Measurements from ENCODE around the gene XRCC2.

The XRCC2 gene

GRCh38 chr7:152677808-152678670, 2.1 kb upstream of the XRCC2 start:
- DNase-seq (ENCODE audit: low read depth), result no peak
- TF ChIP-seq MAX (IDR thresholded peaks at IDR 0.05; ENCODE audit: low read depth, low read length), result no peak
- TF ChIP-seq POLR2A (IDR thresholded peaks at IDR 0.05; ENCODE audit: extremely low read depth, insufficient read length), result no peak
- no peak for TF ChIP-seq MYC (IDR thresholded peaks at IDR 0.05; ENCODE audit: low read depth, low read length)
- no peak for TF ChIP-seq CTCF (IDR thresholded peaks at IDR 0.05; ENCODE audit: low read depth, low read length)
- H3K4me3 ChIP-seq (ENCODE audit: low read depth, low read length), result no peak overlapping the region

GRCh38 chr7:152674860-152675758, 832 bp downstream of the XRCC2 start:
- TF ChIP-seq CTCF (IDR thresholded peaks at IDR 0.05; ENCODE audit: low read depth, low read length) (no peak), MYC (IDR thresholded peaks at IDR 0.05; ENCODE audit: low read depth, low read length) (peak; percentile 77), POLR2A (IDR thresholded peaks at IDR 0.05; ENCODE audit: extremely low read depth, insufficient read length) (no peak), MAX (IDR thresholded peaks at IDR 0.05; ENCODE audit: low read depth, low read length) (peak; percentile 94)
- peak; percentile 70 for DNase-seq (ENCODE audit: low read depth)
- H3K4me3 ChIP-seq (ENCODE audit: low read depth, low read length), result peak overlapping the region; percentile 86

- no peak for TF ChIP-seq POLR2A (IDR thresholded peaks at IDR 0.05; ENCODE audit: extremely low read depth, insufficient read length)
- no peak for TF ChIP-seq MAX (IDR thresholded peaks at IDR 0.05; ENCODE audit: low read depth, low read length)
- no peak for TF ChIP-seq MYC (IDR thresholded peaks at IDR 0.05; ENCODE audit: low read depth, low read length)
- TF ChIP-seq CTCF (IDR thresholded peaks at IDR 0.05; ENCODE audit: low read depth, low read length), result no peak
- H3K4me3 ChIP-seq (ENCODE audit: low read depth, low read length), result peak overlapping the region; percentile 22
- DNase-seq (ENCODE audit: low read depth), result no peak
Observed at GRCh38 chr7:152673897-152674296, 2.0 kb downstream of the XRCC2 start.

- no peak for DNase-seq (ENCODE audit: low read depth)
- TF ChIP-seq MAX (IDR thresholded peaks at IDR 0.05; ENCODE audit: low read depth, low read length) (no peak), MYC (IDR thresholded peaks at IDR 0.05; ENCODE audit: low read depth, low read length) (no peak), POLR2A (IDR thresholded peaks at IDR 0.05; ENCODE audit: extremely low read depth, insufficient read length) (no peak), CTCF (IDR thresholded peaks at IDR 0.05; ENCODE audit: low read depth, low read length) (no peak)
- H3K4me3 ChIP-seq (ENCODE audit: low read depth, low read length), result peak overlapping the region; percentile 26
Observed at GRCh38 chr7:152672626-152673025, 3.3 kb downstream of the XRCC2 start.

- H3K4me3 ChIP-seq (ENCODE audit: low read depth, low read length), result no peak overlapping the region
- no peak for DNase-seq (ENCODE audit: low read depth)
- TF ChIP-seq MYC (IDR thresholded peaks at IDR 0.05; ENCODE audit: low read depth, low read length) (no peak), CTCF (IDR thresholded peaks at IDR 0.05; ENCODE audit: low read depth, low read length) (no peak), POLR2A (IDR thresholded peaks at IDR 0.05; ENCODE audit: extremely low read depth, insufficient read length) (no peak), MAX (IDR thresholded peaks at IDR 0.05; ENCODE audit: low read depth, low read length) (no peak)
Observed at GRCh38 chr7:152669758-152670157, 6.2 kb downstream of the XRCC2 start.

Measured in NB4 (cell line).